Lung (tissue), 12 donors: ENCODE results near the gene DPCD. TPM values are rescaled to one million over a fixed set of nuclear protein-coding genes. Genes with fewer than 3 reads are reported as not detected.

Experiments used
- ATAC-seq: fragments of 200-7000 bp; cut with Tn5 transposase; one replicate; pipeline ENCODE4 v1.9.1; 2020; ENCODE audit warnings: moderate number of reproducible peaks; ENCODE audit not compliant: insufficient read depth, low FRiP score
- DNase-seq, 3 donors: peaks; one replicate each; pipeline ENCODE4 v3.0.0-alpha.2; 2013 to 2017
- H3K27ac ChIP-seq, 2 donors: one replicate each; pipeline ENCODE4 v1.5.1; 2013; ENCODE audit warnings: mild to moderate bottlenecking in 2 of 2, moderate library complexity in 2 of 2, control low read depth in 1 of 2, inconsistent platforms in 1 of 2, low read depth in 1 of 2, low read length in 1 of 2
- H3K27me3 ChIP-seq, 3 donors: one replicate each; pipeline ENCODE4 v1.5.1; 2013; ENCODE audit warnings: low read length in 2 of 3; ENCODE audit not compliant: control insufficient read depth in 3 of 3, insufficient read depth in 3 of 3
- H3K36me3 ChIP-seq, 4 donors: one replicate each; pipeline ENCODE4 v1.5.1; 2013; ENCODE audit warnings: low read length in 4 of 4, mild to moderate bottlenecking in 1 of 4, moderate library complexity in 1 of 4; ENCODE audit not compliant: control insufficient read depth in 4 of 4, insufficient read depth in 4 of 4
- H3K4me1 ChIP-seq, 5 donors: one replicate each; pipeline ENCODE4 v1.5.1; 2013; ENCODE audit warnings: low read length in 5 of 5, mild to moderate bottlenecking in 2 of 5, moderate library complexity in 1 of 5; ENCODE audit not compliant: control insufficient read depth in 5 of 5, insufficient read depth in 5 of 5
- H3K4me3 ChIP-seq: one replicate; pipeline ENCODE4 v1.5.1; 2013; ENCODE audit warnings: mild to moderate bottlenecking, control low read depth, moderate library complexity
- H3K9ac ChIP-seq, 2 donors: one replicate each; pipeline ENCODE4 v1.5.1; 2013; ENCODE audit warnings: low read length in 2 of 2, control low read depth in 1 of 2; ENCODE audit not compliant: insufficient read depth in 1 of 2
- H3K9me3 ChIP-seq, 4 donors: one replicate each; pipeline ENCODE4 v1.5.1; 2013; ENCODE audit warnings: low read length in 3 of 4, mild to moderate bottlenecking in 1 of 4, moderate library complexity in 1 of 4; ENCODE audit not compliant: control insufficient read depth in 4 of 4, insufficient read depth in 3 of 4
- CTCF ChIP-seq: IDR thresholded peaks from 2 replicates; pipeline ENCODE4 v1.5.1; 2012; ENCODE audit warnings: mild to moderate bottlenecking; ENCODE audit errors: control extremely low read depth, extremely low read depth
- WGBS, 2 donors: extraction: QIAGEN DNeasy Blood & Tissue Kit; methylation state at CpG; one replicate each; pipeline ENCODE4 v1.1.7; 2013; 5-methylcytosine and 5-hydroxymethylcytosine counted together
- polyA plus RNA-seq, 2 donors: library from polyadenylated mRNA; stranded (reverse); fragments of 200-250 nt; gene quantifications; one replicate each; pipeline ENCODE4 v1.2.1, GENCODE V29; 2013
- total RNA-seq, 2 donors: library from RNA; depleted of rRNA in 1 of 2; stranded (reverse); fragments of >200 nt in 1 of 2; gene quantifications; one replicate each; pipeline ENCODE4 v1.2.1, GENCODE V29; 2014 to 2021
- donor health status: control.
- donor health status: control.
- donor health status: Bipolar disorder and iron deficiency.
- donor health status: healthy.
- donor health status: DM: yes; HTN: yes; CAD: no.

Gene DPCD
- total and polyA plus RNA-seq, 4 donors: 24.1 to 31.8 (median 25.9) TPM

- no peak for DNase-seq
- H3K27ac ChIP-seq: no peak overlapping the region
- peaks cover 0 to 12% (median 0%) of the 10 kb centered on the region in 5 donors for H3K4me1 ChIP-seq
- peaks cover 0 to 9% (median 0%) of the 10 kb centered on the region in 4 donors for H3K36me3 ChIP-seq
- no peak overlapping the region for H3K4me3 ChIP-seq
- TF ChIP-seq CTCF: no peak
- ATAC-seq: no peak
- peaks cover 0 to 7% (median 2%) of the 10 kb centered on the region in 4 donors for H3K9me3 ChIP-seq
- peaks cover 0 to 24% (median 4%) of the 10 kb centered on the region in 3 donors for H3K27me3 ChIP-seq
- no peak overlapping the region for H3K9ac ChIP-seq
- 89% methylated on average over 2 of the region's 2 CpGs for WGBS, 2 donors
These were observed 15.3 kb upstream of the DPCD start for GRCh38 chr10:101572785-101573184.

GRCh38 chr10:101573885-101574753 is 14.0 kb upstream of the DPCD start:
- no peak overlapping the region for H3K4me3 ChIP-seq
- no peak for ATAC-seq
- no peak for DNase-seq

GRCh38 chr10:101575091-101575490 is 13.0 kb upstream of the DPCD start:
- ATAC-seq (no peak), DNase-seq (no peak)
- peaks cover 0 to 5% (median 2%) of the 10 kb centered on the region in 3 donors for H3K27me3 ChIP-seq
- WGBS, 2 donors: 89 to 95% methylated on average over 3 of the region's 3 CpGs
- peaks cover 0 to 29% (median 6%) of the 10 kb centered on the region in 4 donors for H3K36me3 ChIP-seq
- H3K9me3 ChIP-seq: peaks cover 0 to 7% (median 2%) of the 10 kb centered on the region in 4 donors
- H3K4me1 ChIP-seq: peaks cover 0 to 7% (median 0%) of the 10 kb centered on the region in 5 donors
- H3K9ac ChIP-seq: no peak overlapping the region
- TF ChIP-seq CTCF: no peak
- H3K4me3 ChIP-seq: no peak overlapping the region
- H3K27ac ChIP-seq: no peak overlapping the region

More at GRCh38 chr10:101573885-101574753, 14.0 kb upstream of the DPCD start:
- Histone ChIP-seq H3K4me1 (peaks cover 0 to 12% (median 0%) of the 10 kb centered on the region in 5 donors), H3K27ac (no peak overlapping the region), H3K9me3 (peaks cover 0 to 7% (median 2%) of the 10 kb centered on the region in 4 donors), H3K9ac (no peak overlapping the region), H3K36me3 (peaks cover 0 to 20% (median 1%) of the 10 kb centered on the region in 4 donors), H3K27me3 (peaks cover 0 to 13% (median 4%) of the 10 kb centered on the region in 3 donors)
- WGBS, 2 donors: 89 to 94% methylated on average over 25 of the region's 25 CpGs
- no peak for TF ChIP-seq CTCF
